NCI-H526 treated with DMSO at 0.1 percent for 48 hours (cell line): ENCODE measurements around the gene AMBRA1.
"Not testable (repeated sequence)": the region's sequence is repeated elsewhere in the genome, so short reads cannot be mapped to it uniquely, and the experiment has no call there.

Experiments
- DNase-seq: peaks from one replicate; lab custom pipeline; 2025; lab: John Stamatoyannopoulos, UW

AMBRA1 gene

DNA sequence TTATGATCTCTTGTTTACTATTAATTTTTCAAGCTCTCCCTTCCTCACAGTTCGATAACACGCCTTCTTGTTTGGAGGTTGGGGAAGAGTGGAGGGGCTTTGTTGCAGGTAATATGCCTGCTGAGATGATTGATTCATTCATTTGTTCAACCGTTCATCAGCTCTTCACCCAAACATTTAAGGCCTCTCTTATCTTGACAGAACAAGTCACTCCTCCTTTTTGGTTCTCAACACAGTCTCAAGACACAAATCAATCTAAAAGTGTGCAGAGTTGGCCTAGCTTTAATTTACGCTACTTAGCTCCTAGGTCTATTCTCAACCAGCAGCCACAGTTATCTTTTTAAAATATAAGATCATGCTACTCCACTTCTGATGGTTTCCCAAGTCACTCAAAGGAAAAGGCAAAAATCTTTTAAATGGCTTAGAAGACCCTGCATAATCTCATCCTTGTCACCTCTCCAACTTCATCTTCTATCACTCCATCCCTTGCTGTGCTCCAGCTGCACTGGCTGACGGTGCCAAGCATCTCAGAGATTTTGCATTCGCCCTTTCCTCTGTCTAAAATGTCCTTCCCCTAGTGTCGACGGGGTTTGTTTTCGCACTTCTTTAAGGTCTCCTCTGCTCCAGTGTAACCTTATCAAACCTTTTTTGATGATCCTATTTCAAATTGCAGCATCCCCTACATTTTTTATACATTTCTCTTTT lies 60.3 kb downstream of the AMBRA1 start:
- no peak for DNase-seq

- DNase-seq: no peak
Measured at GRCh38 chr11:46529928-46530574, 63.8 kb downstream of the AMBRA1 start.

GRCh38 chr11:46529095-46529905 lies 64.5 kb downstream of the AMBRA1 start:
- no peak for DNase-seq

DNA sequence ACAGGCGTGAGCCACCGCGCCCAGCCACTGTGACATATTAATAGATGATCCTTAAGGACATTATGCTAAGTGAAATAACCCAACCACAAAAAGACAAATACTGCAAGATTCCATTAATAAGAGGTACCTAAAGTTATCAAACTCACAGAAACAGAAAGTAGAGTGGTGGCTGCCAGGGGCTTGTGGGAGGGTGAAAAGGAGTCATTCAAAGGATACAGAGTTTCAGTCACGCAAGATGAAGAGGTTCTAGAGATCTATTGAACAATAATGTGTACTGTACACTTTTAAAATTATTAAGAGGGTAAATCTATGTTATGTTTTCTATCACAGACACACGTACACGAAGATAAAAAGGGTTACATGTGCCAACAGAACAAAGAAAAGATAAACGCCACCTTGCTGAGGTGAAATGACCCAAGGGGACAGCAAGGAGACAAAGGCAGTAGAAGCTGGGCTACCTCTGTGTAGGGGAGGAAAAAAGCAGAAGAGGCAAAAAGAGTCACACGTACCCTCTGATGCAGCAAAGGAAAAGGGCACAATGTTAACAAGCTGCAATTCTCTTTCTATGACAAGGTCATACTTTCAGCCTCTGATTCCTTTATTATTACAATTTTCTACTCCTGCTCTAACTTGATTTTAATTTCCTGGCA lies 65.3 kb downstream of the AMBRA1 start:
- no peak for DNase-seq

- DNase-seq: no peak
Measured at GRCh38 chr11:46527591-46528130, 66.2 kb downstream of the AMBRA1 start.

DNA sequence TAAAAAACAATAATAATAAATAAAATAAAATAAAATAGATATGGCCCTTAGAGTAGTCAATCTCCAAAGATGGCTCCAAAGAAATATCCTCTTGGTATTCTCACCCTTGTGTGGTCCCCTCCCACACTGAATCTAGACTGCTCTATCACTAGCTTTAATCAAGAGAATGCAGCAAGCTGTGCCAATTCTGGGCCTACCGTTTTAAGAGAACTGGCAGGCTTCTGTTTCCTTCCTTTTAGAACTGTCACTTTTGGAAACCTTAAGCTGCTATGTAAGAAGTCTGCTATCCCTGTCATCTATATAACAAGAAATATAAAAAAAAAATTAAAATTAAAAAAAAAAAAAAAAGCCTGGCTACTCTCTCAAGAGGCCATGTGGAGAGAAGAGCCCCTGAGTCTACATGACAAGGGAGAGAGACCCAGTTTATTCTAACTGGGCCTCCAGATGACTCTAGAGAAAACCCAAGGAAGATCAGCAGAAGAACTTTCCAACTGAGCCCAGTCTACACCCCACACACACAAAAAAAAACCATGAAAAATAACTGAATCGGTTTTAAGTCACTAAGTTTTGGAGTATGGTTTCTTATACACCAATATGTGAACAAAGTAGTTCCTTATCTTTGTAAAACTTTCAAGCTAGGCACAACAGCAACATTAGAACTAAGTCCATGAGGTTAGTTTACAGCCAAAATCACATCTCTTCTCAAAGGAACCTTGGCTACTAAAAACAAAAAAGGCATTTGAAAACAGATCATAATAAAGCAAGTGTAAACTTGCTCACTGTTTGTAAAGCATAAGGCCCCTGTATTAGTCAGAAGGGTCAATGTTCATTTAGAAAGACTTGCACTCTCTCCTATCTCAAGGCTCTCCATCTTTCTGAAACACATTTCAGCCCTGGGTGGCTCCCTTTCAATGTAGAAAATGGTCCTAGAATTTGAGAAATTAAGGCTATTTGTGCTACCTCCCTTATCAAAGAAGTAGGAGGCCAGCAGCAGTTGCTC lies 67.3 kb downstream of the AMBRA1 start:
- DNase-seq: no peak

DNA sequence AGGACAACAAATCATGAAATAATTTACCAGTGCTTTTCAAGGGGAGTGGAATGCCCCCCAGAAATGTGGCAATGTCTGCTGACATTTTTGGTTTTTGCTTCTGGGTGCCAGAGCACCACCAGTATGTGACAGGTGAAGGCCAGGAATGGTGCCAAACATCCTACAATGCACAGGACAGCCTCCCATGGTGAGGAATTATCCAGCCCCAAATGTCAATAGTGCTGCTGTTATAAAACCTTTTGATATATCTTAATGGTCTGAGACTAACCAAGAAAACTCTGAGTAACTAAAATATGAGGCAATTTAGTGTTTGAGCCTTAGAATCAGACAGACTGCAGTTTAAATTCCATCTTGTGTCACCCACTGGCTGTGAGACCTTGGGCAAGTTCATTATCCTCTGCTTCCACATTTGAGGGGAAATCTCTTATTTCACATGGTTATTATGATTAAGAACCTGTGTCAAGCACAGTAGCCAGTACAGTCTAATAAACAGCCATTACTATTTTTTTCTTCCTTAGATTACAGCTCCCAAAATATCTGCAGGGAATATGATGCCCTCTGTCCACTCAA lies 69.5 kb downstream of the AMBRA1 start:
- DNase-seq: no peak

GRCh38 chr11:46523290-46523689 lies 70.5 kb downstream of the AMBRA1 start:
- DNase-seq: no peak

GRCh38 chr11:46522682-46523281 lies 71.0 kb downstream of the AMBRA1 start:
- no peak for DNase-seq

DNA sequence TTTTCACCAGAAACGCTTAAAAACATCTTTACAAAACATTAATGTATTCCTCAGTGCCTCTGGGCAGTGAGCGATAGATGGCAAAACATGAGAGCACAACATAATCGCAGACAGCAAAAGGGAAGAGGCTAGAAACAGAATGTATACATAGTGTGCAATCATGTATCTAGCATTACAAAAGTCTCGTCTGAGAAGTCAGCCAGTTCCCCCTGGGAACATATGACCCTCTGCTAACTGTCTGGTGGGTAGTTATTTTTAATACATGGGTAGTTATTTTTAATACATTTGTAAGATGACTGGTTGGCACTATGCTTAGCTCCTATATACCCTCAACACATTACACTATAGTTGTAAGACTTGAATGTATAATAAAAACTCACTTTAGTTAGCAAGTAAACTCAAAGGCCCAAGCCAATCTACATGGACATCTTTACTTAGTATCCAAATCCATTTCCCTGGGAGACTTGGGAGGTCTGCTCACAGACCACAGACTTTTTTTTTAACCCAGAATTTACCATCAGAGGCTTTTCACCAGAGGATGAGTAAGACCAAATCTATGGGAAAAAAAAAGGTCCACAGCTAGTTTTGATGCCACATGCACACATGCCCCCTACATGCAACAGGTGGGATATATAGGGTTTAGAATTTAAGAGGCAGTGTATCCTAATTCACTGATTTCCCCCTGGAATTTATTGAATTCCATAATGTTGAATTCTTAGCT lies 71.7 kb downstream of the AMBRA1 start:
- no peak for DNase-seq

DNA sequence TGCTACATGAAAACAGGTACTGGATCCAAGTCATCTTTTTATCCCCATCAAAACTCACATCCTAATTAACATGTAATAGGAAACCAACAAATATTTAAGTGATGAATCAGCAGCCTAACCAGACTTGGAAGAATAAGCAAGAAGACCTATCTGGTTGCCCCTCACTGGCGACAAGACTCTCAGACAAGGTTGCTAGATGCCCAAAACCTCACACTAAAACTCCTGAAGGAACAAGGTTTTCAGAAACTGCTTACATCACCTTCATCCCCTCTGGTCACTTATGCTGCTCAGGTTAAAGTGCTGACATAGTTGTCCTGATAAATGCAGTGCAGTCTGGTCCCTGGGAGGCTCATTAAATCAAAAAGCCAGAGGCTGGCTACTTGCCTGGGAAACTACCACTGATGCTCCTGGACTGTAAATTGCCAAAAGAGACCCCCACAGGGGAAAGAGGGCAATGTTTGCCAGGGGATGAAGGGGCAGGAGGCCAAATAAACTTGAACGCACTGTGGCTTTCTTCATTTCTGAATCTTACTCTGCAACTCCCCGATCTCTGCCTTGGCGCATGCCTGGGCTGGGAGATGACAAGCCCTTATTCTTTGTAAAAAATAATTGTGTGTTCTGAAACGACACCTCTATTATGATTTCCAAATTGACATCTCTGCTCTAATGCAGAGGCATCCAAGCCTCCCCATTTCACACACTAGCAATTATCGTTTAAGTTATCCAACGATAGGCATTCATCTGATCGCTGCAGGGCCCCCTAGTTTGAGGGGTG lies 72.7 kb downstream of the AMBRA1 start:
- DNase-seq: no peak

GRCh38 chr11:46519351-46519750 lies 74.5 kb downstream of the AMBRA1 start:
- no peak for DNase-seq

- DNase-seq: not testable (repeated sequence)
Measured at GRCh38 chr11:46518928-46519327, 74.9 kb downstream of the AMBRA1 start.

- DNase-seq: no peak
Measured at GRCh38 chr11:46514370-46514769, 79.5 kb downstream of the AMBRA1 start.

DNA sequence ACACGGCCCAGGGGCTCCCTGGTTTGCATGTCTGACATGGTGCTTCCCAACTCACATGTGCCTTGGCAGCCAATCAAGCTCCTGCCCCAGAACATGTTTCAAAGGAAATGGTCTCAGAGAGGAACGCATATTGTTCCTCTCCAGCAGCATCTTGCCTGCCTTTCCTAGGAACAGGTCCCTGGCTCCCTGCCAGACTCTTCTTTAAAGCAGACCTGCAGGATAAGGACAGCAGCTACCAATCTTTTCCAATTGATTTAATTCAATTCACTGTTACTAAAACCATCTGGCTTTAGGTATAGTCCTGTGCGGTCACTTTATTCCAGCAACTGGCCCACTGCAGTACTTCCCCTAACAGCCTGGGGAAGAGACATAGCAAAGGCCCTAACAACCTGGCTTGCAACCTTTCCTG lies 79.9 kb downstream of the AMBRA1 start:
- peak; percentile 40 for DNase-seq

DNA sequence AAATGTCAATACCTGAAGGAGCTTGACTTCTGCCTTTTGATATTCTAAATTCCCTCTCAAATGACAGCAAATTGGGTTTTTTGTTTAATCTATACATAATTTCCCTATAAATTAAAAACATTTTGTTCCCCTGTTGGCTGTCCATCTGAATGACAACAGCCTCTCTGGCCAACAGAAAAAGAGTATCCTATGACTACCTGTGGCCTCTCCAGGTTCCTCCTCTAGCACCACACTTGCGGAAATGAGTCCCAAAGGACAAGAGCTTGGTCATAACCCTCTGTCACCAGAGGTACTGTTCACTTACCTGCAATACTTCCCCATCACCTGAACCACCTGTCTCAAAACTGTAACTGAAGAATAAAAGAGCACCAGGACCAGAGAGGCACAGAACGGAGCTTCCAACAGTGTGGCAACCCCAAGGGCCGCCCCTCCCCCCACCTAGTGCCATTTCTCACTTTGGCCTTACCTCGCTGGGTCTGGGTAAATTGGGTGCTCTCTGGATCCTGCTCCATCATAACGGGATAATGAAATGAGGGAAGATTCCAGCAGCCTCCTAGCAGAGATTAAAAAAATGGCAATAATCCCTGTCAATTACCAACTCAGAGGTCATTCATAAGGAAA lies 81.5 kb downstream of the AMBRA1 start:
- DNase-seq: no peak

DNA sequence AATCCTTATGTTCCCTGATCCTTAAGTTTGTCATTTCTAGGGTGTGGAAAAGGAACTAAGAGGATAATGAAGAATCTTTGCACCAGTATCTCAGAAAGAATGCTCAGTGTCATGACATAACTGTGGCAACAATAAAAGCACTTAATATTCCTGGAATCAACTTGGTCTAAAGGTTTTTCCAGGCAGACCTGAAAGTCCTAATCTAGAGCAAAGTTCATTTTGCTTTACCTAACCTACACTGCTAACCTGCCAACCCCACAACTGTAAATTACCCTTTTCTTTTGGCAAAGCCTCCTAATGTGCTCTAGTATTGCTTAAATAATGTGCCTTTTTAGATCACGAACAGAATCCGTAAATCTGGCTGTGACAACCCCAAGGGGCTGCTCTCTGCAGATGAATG lies 82.5 kb downstream of the AMBRA1 start:
- no peak for DNase-seq

- no peak for DNase-seq
Measured at GRCh38 chr11:46508360-46508759, 85.5 kb downstream of the AMBRA1 start.
